ENCODE data around the gene COMP.

- TF ChIP-seq, protein P1, sequence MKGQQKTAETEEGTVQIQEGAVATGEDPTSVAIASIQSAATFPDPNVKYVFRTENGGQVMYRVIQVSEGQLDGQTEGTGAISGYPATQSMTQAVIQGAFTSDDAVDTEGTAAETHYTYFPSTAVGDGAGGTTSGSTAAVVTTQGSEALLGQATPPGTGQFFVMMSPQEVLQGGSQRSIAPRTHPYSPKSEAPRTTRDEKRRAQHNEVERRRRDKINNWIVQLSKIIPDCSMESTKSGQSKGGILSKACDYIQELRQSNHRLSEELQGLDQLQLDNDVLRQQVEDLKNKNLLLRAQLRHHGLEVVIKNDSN (CRISPR knock-in tag; IDR thresholded peaks at IDR 0.05) = no peak
- TF ChIP-seq, protein P2, sequence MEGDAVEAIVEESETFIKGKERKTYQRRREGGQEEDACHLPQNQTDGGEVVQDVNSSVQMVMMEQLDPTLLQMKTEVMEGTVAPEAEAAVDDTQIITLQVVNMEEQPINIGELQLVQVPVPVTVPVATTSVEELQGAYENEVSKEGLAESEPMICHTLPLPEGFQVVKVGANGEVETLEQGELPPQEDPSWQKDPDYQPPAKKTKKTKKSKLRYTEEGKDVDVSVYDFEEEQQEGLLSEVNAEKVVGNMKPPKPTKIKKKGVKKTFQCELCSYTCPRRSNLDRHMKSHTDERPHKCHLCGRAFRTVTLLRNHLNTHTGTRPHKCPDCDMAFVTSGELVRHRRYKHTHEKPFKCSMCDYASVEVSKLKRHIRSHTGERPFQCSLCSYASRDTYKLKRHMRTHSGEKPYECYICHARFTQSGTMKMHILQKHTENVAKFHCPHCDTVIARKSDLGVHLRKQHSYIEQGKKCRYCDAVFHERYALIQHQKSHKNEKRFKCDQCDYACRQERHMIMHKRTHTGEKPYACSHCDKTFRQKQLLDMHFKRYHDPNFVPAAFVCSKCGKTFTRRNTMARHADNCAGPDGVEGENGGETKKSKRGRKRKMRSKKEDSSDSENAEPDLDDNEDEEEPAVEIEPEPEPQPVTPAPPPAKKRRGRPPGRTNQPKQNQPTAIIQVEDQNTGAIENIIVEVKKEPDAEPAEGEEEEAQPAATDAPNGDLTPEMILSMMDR (IDR thresholded peaks at IDR 0.05) = no peak
- no peak for TF ChIP-seq TEAD4 (CRISPR knock-in tag; IDR thresholded peaks at IDR 0.05)
- TF ChIP-seq, protein P3, sequence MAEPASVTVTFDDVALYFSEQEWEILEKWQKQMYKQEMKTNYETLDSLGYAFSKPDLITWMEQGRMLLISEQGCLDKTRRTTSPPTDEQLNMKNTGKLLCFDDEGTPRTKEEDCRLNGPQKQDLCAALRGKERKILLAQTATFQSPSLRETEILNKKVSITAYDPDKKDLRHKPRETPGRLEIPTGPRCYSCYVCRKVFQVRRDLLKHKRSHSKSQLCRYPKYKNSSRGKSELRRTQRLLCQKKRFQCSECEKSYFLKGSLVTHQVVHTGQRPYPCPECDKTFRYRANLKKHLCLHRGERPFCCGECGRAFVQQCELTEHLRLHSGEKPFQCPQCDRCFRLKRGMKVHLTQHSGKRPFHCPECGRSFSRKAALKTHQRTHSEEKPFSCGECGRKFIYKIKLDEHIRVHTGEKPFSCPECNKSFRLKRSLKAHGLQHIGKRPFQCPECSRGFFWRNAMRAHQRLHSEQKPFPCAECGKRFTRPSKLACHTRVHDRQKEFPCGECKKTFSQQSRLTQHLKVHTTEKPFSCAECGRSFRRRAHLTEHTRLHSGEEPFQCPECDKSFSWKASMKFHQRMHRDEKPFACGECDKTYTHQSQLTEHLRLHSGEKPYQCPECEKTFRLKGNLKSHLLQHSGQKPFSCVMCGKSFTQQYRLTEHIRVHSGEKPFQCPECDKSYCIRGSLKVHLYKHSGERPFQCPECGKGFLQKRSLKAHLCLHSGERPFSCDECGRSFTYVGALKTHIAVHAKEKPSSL (CRISPR knock-in tag; conservative IDR thresholded peaks at IDR 0.05) = no peak
- TF ChIP-seq, protein P4, sequence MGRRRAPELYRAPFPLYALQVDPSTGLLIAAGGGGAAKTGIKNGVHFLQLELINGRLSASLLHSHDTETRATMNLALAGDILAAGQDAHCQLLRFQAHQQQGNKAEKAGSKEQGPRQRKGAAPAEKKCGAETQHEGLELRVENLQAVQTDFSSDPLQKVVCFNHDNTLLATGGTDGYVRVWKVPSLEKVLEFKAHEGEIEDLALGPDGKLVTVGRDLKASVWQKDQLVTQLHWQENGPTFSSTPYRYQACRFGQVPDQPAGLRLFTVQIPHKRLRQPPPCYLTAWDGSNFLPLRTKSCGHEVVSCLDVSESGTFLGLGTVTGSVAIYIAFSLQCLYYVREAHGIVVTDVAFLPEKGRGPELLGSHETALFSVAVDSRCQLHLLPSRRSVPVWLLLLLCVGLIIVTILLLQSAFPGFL (CRISPR knock-in tag; IDR thresholded peaks at IDR 0.05; ENCODE audit: borderline replicate concordance) = no peak
- no peak for TF ChIP-seq STAT6 (CRISPR knock-in tag; conservative IDR thresholded peaks at IDR 0.05; ENCODE audit: low read depth)
- TF ChIP-seq ZBTB43 (CRISPR knock-in tag; IDR thresholded peaks at IDR 0.05) = no peak
- TF ChIP-seq JUN (CRISPR knock-in tag; IDR thresholded peaks at IDR 0.05) = no peak
Observed at GRCh38 chr19:18754501-18754900, 36.6 kb downstream of the COMP start.

Measured in WTC11 (cell line).